Measurements from ENCODE around the gene CAMKK1. TPM values are rescaled to one million over a fixed set of nuclear protein-coding genes. Genes with fewer than 3 reads are reported as not detected.

CAMKK1 gene
- polyA plus RNA-seq, 1 donor from 2014 or later: 8.9 TPM

DNA sequence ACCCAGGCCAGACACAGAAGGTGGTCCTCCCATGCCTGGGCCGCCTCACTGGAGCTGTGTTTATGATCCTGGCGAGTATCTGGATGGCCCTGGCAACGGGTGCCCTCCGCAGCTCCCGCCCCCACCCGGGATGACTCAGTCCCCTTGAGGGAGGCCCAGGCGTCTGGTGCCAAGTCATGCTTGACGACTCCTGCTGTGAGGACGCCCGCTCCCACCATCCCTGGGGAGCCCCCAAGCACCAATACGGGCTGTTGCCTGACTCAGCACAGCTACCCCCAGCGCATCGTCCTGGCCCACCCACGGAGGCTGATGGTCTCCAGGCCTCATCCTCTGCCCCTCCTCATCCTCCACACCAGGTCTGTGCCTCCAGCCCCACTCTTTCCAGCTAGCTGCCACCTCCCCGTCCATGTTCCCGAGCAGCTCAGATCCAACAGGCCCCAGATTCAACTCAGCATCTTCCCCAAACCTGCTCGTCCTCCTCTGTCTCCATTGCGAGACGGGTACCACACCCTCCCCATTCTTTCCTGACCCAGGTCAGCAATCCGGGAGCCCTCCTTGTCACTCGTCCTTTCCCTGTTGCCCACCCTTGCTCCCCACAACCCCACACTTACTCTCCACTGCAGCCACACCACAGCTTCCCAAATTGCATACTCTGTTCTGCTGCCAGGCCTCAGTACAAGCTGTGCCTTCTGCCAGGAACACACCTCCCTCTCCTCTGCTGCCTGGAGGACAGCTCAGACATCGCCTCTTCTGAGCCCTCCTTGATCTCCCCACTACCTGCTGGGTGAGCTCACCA, 2.6 kb downstream of the CAMKK1 start:
- Histone ChIP-seq H3K4me2 (ENCODE audit: low read length) (no peak overlapping the region), H3K4me3 (ENCODE audit: low read length) (no peak overlapping the region), H3K9ac (ENCODE audit: low read length) (no peak overlapping the region), H3K27me3 (ENCODE audit: insufficient read depth, low read depth, low read length) (no peaks in the 10 kb centered on the region), H3K9me3 (ENCODE audit: low read length) (no peaks in the 10 kb centered on the region), H3K36me3 (ENCODE audit: insufficient read depth, low read length) (no peaks in the 10 kb centered on the region), H2AFZ (ENCODE audit: low read depth, low read length) (no peak overlapping the region), H3K27ac (ENCODE audit: low read length) (no peak overlapping the region), H3K9me2 (ENCODE audit: insufficient read depth, low read length) (no peaks in the 10 kb centered on the region), H4K20me1 (ENCODE audit: insufficient read depth) (no peaks in the 10 kb centered on the region), H3K79me2 (replicated peaks; ENCODE audit: insufficient read depth, low read length) (no peaks in the 10 kb centered on the region), H3F3A (ENCODE audit: insufficient read depth, low read length, poor library complexity, severe bottlenecking) (no peaks in the 10 kb centered on the region)
- TF ChIP-seq, protein P1, sequence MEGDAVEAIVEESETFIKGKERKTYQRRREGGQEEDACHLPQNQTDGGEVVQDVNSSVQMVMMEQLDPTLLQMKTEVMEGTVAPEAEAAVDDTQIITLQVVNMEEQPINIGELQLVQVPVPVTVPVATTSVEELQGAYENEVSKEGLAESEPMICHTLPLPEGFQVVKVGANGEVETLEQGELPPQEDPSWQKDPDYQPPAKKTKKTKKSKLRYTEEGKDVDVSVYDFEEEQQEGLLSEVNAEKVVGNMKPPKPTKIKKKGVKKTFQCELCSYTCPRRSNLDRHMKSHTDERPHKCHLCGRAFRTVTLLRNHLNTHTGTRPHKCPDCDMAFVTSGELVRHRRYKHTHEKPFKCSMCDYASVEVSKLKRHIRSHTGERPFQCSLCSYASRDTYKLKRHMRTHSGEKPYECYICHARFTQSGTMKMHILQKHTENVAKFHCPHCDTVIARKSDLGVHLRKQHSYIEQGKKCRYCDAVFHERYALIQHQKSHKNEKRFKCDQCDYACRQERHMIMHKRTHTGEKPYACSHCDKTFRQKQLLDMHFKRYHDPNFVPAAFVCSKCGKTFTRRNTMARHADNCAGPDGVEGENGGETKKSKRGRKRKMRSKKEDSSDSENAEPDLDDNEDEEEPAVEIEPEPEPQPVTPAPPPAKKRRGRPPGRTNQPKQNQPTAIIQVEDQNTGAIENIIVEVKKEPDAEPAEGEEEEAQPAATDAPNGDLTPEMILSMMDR (IDR thresholded peaks at IDR 0.05; ENCODE audit: poor library complexity, severe bottlenecking): no peak
- TF ChIP-seq EP300 (conservative IDR thresholded peaks at IDR 0.05; ENCODE audit: poor library complexity, severe bottlenecking) (no peak), MXI1 (conservative IDR thresholded peaks at IDR 0.05; ENCODE audit: poor library complexity, severe bottlenecking) (no peak), TAF1 (IDR thresholded peaks at IDR 0.05; ENCODE audit: low read depth) (no peak), SMC3 (conservative IDR thresholded peaks at IDR 0.05; ENCODE audit: poor library complexity) (no peak)
- TF ChIP-seq, protein P2, sequence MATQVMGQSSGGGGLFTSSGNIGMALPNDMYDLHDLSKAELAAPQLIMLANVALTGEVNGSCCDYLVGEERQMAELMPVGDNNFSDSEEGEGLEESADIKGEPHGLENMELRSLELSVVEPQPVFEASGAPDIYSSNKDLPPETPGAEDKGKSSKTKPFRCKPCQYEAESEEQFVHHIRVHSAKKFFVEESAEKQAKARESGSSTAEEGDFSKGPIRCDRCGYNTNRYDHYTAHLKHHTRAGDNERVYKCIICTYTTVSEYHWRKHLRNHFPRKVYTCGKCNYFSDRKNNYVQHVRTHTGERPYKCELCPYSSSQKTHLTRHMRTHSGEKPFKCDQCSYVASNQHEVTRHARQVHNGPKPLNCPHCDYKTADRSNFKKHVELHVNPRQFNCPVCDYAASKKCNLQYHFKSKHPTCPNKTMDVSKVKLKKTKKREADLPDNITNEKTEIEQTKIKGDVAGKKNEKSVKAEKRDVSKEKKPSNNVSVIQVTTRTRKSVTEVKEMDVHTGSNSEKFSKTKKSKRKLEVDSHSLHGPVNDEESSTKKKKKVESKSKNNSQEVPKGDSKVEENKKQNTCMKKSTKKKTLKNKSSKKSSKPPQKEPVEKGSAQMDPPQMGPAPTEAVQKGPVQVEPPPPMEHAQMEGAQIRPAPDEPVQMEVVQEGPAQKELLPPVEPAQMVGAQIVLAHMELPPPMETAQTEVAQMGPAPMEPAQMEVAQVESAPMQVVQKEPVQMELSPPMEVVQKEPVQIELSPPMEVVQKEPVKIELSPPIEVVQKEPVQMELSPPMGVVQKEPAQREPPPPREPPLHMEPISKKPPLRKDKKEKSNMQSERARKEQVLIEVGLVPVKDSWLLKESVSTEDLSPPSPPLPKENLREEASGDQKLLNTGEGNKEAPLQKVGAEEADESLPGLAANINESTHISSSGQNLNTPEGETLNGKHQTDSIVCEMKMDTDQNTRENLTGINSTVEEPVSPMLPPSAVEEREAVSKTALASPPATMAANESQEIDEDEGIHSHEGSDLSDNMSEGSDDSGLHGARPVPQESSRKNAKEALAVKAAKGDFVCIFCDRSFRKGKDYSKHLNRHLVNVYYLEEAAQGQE (IDR thresholded peaks at IDR 0.05; ENCODE audit: borderline replicate concordance): no peak

DNA sequence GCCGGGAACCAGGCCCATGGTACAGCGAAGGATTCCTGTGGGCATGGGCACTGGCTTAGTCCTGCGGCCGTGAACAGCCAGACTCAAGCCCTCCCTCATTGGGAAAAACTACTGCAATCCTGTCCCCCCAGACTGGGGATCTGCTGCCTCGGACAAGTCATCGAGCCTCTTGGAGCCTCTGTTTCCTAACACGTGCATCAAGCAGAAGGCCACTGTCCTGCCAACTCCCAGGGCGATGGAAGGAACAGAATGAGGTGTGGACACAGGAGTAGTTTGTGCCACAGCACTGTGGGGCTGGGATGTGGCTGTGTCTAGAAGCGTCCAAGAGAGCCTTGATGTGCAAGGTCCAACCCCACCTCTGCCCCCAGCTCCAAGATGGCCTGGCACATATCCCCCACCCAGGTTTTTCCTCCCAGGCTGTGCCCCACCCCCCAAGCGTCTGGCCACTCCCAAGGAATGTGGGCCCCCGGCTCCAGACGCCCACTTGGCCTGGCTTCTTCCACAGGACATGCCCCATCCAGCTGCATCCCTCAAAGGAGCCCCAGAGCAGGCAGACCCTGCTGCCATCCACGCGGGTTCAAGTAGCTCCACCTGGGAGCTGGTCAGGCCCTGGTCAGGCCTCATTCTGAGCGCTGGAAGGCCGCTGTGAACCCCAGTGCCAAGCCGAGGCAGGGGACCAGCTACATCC, 3.4 kb downstream of the CAMKK1 start:
- H3K9me2 ChIP-seq (ENCODE audit: insufficient read depth, low read length): no peaks in the 10 kb centered on the region
- H3K9ac ChIP-seq (ENCODE audit: low read length): no peak overlapping the region
- no peaks in the 10 kb centered on the region for H3K79me2 ChIP-seq (replicated peaks; ENCODE audit: insufficient read depth, low read length)
- H3K9me3 ChIP-seq (ENCODE audit: low read length): no peaks in the 10 kb centered on the region
- no peak overlapping the region for H3K4me2 ChIP-seq (ENCODE audit: low read length)
- no peak for TF ChIP-seq RAD21 (conservative IDR thresholded peaks at IDR 0.05)
- no peak for TF ChIP-seq POLR2AphosphoS5 (IDR thresholded peaks at IDR 0.05)
- no peak for TF ChIP-seq TAF1 (IDR thresholded peaks at IDR 0.05; ENCODE audit: low read depth)
- TF ChIP-seq, protein P1 (IDR thresholded peaks at IDR 0.05; ENCODE audit: poor library complexity, severe bottlenecking): no peak
- no peak for TF ChIP-seq MXI1 (conservative IDR thresholded peaks at IDR 0.05; ENCODE audit: poor library complexity, severe bottlenecking)
- no peak for TF ChIP-seq EZH2 (IDR thresholded peaks at IDR 0.05; ENCODE audit: borderline replicate concordance, insufficient read depth, low read length, poor library complexity, severe bottlenecking)
- TF ChIP-seq SMC3 (conservative IDR thresholded peaks at IDR 0.05; ENCODE audit: poor library complexity): no peak
- no peak for TF ChIP-seq EP300 (conservative IDR thresholded peaks at IDR 0.05; ENCODE audit: poor library complexity, severe bottlenecking)
- TF ChIP-seq, protein P2 (IDR thresholded peaks at IDR 0.05; ENCODE audit: borderline replicate concordance): no peak
- no peaks in the 10 kb centered on the region for H3K27me3 ChIP-seq (ENCODE audit: insufficient read depth, low read depth, low read length)
- no peak overlapping the region for H3K4me3 ChIP-seq (ENCODE audit: low read length)
- H4K20me1 ChIP-seq (ENCODE audit: insufficient read depth): no peaks in the 10 kb centered on the region
- H3K27ac ChIP-seq (ENCODE audit: low read length): no peak overlapping the region
- H2AFZ ChIP-seq (ENCODE audit: low read depth, low read length): no peak overlapping the region
- no peaks in the 10 kb centered on the region for H3F3A ChIP-seq (ENCODE audit: insufficient read depth, low read length, poor library complexity, severe bottlenecking)
- H3K36me3 ChIP-seq (ENCODE audit: insufficient read depth, low read length): no peaks in the 10 kb centered on the region
